Measurements from ENCODE around the gene HS3ST3A1.

DNA sequence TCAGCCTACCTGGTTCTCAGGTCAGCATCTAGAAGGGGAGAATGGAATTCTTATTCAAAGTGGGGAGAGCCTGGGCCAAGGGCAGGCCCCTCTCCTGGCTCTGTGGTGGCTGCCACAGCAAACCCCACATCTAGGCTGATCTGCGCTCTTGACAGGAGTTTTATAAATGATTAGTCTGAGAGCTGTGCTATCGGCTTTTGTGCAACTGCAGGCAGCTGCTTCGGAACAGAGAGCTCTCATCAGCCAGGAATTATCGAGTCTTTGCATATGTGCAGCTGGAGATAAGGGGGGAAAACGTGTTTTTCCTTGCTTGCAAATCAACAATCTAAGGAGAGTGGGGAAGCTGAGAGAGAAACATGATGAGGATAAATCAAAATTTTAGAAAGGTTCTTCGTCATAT lies 91.7 kb downstream of the HS3ST3A1 start:
- peak; percentile 28 for TF ChIP-seq POLR2A (IDR thresholded peaks at IDR 0.05; ENCODE audit: low read length)
- peak; percentile 83 for TF ChIP-seq GATA1 (IDR thresholded peaks at IDR 0.05; ENCODE audit: low read depth, low read length)
